ENCODE results near the gene COL25A1.
"Not testable (repeated sequence)": the region's sequence is repeated elsewhere in the genome, so short reads cannot be mapped to it uniquely, and the experiment has no call there.

The COL25A1 gene

DNA sequence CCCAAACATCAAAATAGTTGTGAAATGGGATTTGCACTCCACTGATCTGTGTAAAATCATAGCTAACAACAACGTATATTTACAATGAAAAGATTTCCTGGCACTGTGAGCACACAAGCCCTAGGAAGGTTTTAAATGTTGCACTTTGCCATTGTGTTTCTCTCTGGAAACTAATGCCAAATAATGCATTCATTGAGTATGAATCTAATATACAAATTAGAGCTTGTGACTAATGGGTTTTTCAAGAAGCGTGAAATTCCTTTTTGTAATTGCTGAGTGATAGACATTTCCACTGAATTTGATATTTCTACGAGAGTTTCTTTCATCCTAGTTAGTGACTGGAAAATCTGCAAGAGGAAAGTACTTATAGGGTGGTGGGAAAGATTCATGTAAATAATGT is 135.9 kb downstream of the COL25A1 start:
- DNase-seq (ENCODE audit: low spot score): no peak

GRCh38 chr4:109166126-109166525 is 136.3 kb downstream of the COL25A1 start:
- no peak for DNase-seq (ENCODE audit: low spot score)

GRCh38 chr4:109164011-109164410 is 138.4 kb downstream of the COL25A1 start:
- DNase-seq (ENCODE audit: low spot score): no peak

DNA sequence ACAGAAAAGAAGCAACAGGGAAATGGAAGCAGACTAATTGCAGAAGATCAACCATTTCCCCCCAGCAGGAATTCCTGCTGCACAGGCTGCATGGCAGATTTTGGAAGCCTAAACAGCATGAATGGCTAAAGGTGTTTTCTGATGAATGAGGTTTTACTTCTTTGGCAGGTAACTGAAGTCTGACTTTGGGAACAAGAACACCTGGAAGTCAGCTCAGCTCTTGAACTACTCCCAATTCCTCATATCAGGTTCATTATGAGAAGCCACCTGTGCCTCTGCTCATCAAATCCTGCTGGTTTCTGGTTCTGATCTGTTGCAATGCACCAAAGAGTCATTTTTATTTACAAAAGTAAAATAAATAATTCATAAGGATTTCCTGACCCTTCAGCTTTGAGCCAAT is 139.0 kb downstream of the COL25A1 start:
- no peak for DNase-seq (ENCODE audit: low spot score)

GRCh38 chr4:109162759-109163158 is 139.7 kb downstream of the COL25A1 start:
- DNase-seq (ENCODE audit: low spot score): no peak

DNA sequence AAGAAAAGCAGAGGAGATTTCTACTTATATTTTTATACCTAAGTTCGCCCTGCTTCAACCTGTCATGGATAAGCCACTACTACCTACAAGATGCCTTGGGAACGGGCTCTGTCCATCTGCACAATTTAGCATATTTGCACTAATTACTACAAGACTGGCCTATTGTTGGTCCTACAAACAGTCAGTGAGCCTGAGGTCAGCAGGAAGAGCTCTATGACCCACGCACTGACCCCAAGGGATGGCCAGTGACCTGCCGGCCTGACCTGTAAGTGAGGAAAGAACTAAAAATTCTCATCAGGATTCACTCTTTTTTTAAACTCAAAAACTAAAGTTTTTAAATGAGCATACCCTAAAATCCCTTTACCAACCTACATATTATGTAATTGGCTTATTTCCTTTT is 142.0 kb downstream of the COL25A1 start:
- DNase-seq (ENCODE audit: low spot score): no peak

GRCh38 chr4:109157696-109158095 is 144.8 kb downstream of the COL25A1 start:
- DNase-seq (ENCODE audit: low spot score): no peak

DNA sequence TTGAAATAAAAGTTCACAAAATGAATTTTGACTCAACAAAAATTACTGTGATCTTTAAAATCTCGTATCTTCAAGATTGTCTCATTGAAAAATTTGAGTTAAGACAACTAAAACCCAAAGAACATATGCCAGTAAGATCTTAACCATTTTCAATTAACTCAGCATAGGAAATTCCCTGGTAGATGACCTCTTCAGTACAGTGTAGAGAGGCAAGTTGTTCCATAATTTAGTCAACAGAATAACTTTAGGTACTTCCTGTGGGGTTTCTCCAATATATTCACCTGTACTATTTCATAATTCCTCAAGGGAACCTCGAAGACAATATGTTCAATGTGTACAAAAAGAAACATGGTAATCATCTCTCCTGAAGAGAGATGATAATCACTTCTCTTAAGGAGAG is 145.3 kb downstream of the COL25A1 start:
- DNase-seq (ENCODE audit: low spot score): no peak

GRCh38 chr4:109156356-109156755 is 146.1 kb downstream of the COL25A1 start:
- no peak for DNase-seq (ENCODE audit: low spot score)

GRCh38 chr4:109155682-109156283 is 146.7 kb downstream of the COL25A1 start:
- DNase-seq (ENCODE audit: low spot score): no peak

DNA sequence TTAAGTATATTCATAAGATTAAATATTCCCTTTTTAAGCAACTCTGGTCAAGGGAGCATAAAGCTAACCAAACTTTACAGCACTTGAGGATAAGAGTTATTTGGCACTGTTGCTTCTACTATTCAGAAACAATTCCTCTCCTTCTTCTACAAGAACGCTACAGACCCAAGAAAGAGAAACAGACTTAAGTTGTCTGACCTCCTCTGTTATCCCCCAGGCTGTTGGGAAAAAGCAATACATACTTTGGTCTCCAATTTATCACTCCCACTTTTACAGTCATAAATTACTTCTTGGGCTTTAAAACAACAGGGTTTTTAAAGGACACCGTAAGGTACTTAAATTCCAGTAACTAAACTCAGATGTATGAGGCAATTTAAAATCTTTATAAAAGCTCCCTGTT is 147.4 kb downstream of the COL25A1 start:
- no peak for DNase-seq (ENCODE audit: low spot score)

- no peak for DNase-seq (ENCODE audit: low spot score)
These were observed 148.0 kb downstream of the COL25A1 start for GRCh38 chr4:109154424-109154823.

DNA sequence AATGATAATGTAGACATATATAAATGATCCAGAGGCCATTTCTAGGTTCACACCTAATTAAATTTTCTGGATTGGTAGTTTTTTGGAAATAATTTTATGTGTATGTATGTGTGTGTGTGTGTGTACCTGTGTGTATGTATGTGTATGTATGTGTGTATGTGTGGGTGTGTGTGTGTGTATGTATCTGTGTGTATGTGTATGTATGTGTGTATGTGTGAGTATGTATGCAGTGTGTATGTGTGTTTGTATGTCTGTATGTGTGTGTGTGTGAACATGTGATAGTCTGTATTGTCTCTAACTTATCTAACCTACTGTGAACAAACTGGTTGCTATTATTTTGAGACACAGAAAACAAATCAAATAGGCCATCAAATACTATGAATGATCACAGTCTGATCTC is 152.6 kb downstream of the COL25A1 start:
- DNase-seq (ENCODE audit: low spot score): no peak

DNA sequence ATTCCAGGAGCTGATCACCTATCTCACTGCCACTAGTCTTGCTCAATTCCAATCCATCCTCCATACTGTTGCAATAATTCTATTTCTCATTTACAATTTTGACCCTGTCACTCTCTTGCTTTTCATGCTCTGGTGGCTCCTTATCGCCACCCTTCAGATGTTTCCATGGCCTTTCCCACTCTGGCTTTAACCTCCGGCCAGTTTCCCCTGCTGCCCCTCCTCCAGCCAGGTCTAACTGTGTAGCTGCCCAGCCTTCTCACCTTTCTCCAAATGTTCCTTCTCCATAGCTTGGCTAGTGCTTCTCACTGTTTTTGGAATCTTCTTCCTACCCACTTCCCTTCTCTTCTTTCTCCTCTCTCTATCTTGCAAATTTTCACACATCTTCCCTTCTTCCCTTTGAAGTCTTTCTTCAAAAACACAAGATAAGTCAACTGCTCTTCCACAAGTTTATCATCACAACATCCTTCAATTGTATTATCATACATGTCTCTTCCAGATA is 153.8 kb downstream of the COL25A1 start:
- no peak for DNase-seq (ENCODE audit: low spot score)

GRCh38 chr4:109147135-109147534 is 155.3 kb downstream of the COL25A1 start:
- DNase-seq (ENCODE audit: low spot score): no peak

DNA sequence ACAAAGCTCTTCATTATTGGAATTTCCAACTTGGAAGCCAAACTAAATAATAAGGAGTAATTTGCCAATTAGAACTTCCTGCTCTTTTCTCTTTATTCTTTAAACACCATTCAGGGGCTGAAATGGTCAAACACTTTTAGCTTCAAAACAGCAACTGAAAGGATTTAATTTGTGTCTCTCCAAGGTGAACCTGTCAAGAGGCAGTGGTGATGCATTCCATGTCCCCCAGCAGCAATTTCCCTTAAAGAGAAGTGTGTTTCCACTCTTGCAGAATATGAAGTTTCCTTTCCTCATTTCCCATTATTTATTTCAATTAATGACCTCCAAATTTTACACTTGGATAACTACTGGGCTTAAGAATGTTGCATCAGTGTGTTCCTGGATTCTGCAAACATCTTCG is 156.0 kb downstream of the COL25A1 start:
- DNase-seq (ENCODE audit: low spot score): no peak

- not testable (repeated sequence) for DNase-seq (ENCODE audit: low spot score)
These were observed 164.3 kb downstream of the COL25A1 start for GRCh38 chr4:109138125-109138524.

DNA sequence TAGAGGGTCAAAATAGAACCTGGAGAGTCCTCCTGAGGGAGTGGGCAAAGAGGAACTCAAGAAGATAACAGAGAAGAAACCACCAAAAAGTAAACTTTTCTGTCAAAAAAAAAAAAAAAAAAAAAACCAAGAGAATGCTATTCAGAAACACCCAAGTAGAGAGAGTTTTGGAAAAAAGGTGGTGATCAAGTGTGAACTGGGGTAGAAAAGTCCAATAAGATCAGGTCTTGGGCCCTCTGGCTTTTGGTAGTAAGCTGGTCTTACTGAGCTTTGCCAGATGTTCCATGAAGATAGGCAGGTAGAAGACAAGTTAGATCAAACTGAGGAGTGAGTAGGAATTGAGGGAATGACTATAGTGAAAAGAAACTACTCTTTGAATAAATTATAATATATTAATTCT is 167.5 kb downstream of the COL25A1 start:
- no peak for DNase-seq (ENCODE audit: low spot score)

GRCh38 chr4:109134268-109134667 is 168.2 kb downstream of the COL25A1 start:
- no peak for DNase-seq (ENCODE audit: low spot score)

- DNase-seq (ENCODE audit: low spot score): no peak
These were observed 170.9 kb downstream of the COL25A1 start for GRCh38 chr4:109131559-109131958.

GRCh38 chr4:109128589-109128988 is 173.9 kb downstream of the COL25A1 start:
- DNase-seq (ENCODE audit: low spot score): no peak

- no peak for DNase-seq (ENCODE audit: low spot score)
These were observed 174.6 kb downstream of the COL25A1 start for GRCh38 chr4:109127866-109128265.

DNA sequence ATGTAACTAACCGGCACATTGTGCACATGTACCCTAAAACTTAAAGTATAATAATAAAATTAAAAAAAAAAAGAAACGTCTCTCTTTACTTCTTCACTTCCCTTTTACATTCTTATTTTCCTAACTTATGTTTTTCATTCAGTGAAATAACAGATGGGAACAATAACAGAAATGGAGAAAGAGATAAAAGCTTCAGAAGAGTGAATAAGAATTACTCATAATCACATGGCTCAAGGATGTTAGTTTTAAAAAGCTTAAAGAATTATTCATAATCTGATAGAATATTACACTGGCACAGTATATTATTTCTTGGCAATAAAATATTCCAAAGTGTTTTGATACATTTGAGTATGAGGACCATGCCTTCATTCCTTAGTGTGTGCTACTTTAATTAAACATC is 175.6 kb downstream of the COL25A1 start:
- no peak for DNase-seq (ENCODE audit: low spot score)

DNA sequence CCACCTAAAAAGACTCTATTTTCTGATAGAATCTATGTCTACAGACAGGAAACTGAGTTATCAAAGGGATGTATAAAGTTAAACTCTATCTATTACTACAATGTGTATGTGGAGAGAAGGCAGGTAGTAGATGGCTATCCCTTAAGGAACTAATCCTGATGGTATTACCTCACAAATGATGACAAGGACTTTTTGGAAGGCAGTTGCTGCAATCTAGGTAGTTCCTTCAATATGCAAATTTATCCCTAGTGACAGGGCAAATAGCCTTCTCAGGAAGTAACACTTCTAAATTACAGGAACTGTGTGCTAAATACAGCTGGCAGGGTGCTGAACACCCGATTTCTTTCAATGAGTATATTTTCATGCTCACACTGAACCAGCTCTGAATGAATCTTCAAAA is 177.4 kb downstream of the COL25A1 start:
- DNase-seq (ENCODE audit: low spot score): no peak

- no peak for DNase-seq (ENCODE audit: low spot score)
These were observed 178.5 kb downstream of the COL25A1 start for GRCh38 chr4:109123951-109124350.
